HCEC 1CT (cell line): ENCODE data around the gene IGSF9B.

Experiments used
- DNase-seq: peaks from one replicate; pipeline ENCODE4 v3.0.0-alpha.2; 2017

Gene IGSF9B

DNA sequence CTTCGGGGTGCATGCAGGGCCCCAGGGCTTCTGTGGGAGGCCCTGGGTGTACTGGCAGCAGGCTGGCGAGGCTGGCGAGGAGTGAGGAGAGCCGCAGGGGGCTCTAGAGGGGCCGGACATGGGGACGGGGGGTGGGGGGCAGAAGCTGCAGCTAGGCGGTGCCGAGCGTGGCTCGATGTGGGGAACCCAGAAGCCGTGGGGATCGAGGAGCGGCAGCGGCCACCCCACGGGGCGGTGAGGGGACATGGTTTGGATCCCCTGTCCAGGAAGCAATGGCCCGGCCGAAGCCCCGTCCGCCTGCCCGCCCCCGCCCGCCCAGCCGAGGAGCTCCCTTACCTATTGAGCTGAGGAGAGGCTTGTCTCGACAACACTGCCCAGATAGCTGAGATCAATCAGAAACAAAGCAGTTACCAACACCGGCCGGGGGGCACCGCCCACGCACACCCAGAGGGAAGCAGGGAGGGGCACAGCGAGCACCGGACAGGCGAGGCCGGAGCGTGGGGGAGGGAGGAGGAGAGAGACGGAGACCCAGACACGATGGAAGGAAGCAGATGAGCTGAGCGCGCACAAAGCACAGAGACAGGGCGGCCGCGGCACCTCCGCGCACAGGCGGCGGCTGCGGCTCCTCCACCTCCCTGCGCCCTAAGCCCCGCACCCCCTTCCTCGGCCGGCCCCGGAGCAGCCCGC, 38.7 kb downstream of the IGSF9B start:
- no peak for DNase-seq

DNA sequence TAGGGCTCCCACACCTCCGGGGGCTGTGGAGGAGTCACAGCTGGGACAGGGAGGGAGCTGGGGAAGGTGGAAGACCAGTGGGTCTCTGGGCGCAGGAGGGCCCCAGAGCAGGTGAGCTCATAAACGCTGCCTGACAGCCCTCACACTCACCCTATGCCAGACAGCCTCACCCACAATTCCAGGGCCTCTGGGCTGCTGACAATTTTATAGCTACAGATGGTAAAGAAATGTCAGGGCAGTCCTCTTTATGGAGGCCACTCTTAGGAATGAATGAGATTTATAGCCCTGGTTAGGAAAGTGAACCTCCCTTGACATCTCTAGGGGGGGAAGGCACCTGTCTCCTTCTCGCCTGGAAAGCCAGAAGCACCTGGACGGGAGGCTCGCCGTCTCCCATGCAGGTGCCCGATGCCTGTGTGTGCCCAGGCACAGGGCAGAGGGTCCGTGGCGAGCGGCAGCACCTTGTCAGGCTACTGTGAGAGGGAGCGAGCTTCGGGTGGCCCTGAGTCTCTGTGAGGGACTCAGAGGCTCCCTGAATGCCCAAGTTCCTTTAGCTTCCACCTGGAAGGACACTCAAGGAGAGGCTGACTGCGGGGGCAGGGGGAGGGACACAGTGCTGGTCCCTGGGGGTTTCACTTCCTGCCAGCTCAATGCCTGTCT, 39.9 kb downstream of the IGSF9B start:
- no peak for DNase-seq

DNA sequence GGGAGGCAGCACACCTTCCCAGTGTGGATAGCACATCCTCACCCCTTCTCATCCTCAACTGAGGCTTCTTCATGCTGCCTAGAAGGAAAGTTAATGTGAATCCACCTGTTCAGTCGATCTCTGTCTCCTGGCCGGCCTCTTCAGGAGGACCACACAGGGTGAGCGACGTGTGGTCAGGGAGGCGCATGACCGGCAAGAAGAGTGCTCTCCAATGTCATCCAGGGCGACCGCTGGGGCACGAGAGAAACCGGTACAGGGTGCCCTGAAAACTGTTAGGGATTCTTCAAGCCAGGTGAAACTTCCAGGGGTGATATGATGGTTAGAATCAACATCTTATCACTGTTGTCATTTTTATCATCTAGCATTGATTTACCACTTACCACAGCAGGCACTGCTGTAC, 43.0 kb downstream of the IGSF9B start:
- DNase-seq, result no peak

DNA sequence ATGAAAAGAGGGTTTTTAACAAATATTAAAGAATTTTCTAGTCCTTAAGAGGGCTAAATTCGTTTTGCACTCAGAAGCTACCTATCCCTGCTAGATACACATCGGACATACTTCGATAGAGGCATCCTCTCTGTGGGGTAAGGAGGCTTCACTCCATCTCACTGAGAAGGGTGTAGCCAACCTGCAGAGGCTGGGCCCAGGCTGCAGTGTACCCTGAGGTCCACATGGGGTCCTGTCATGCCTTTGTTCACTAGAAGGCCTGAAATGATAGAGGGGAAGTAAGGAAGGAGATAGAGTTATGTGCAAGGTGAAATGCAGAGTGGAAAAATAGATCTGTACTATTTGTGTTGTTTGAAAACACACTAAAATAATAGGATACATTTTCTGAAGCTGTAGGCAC, 45.6 kb downstream of the IGSF9B start:
- no peak for DNase-seq

DNA sequence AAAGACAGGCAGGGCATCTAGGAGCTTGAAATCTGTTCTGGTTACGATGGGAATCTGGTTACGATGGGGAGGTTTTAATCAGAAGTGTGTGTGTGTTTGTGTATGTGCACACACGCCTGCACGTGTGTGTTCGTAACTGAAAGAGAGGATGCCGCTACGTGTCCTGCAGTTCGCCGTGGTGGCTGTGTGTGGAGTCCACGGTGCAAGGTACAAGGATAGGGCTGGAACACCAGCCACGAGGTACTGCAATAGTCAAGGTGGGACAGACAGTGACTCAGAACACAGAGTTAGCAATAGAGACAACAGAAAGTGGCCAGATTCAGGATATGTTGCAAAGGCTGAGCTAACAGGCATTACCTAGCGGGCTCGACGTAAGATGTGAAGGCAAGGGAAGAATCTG, 46.7 kb downstream of the IGSF9B start:
- no peak for DNase-seq

DNA sequence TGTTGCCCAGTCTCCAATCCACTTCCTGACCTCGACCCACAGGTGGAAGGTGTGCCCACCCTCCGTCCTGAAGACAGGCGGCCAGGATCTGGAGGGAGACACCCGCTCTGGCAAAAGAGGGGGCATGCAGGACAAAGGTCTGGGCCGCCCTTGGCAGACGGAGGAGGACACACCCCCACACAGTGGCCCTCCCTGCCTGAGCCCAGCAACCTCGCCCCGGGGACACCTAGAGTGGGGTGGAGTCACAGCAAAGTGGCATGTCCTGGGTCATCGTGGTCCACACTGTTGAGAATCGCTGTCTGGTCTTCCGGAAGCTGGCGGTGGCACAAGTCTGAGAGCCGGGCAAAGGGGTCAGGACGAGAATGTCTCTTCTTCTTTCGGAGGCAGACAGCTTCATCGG, 47.9 kb downstream of the IGSF9B start:
- DNase-seq, result no peak

DNA sequence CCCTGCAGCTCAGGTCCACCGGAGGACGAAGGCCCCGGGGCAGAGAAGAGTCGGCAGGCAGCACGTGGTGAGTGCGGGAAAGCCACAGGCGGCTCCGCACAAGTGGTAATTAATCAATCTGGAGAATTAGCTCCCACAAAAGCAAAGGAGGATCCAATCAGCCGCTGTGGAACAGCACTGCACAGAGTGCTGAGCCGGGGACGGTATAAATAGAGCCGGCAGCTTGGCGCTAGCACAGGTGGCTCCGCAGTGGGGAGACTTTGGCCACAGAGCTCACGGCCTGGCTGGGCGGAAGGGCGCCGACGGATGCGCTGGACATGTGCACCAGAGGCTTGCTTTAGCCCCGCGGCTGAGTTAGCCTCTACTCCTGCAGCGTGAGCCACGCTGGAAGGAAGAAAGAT, 48.9 kb downstream of the IGSF9B start:
- DNase-seq, result no peak

DNA sequence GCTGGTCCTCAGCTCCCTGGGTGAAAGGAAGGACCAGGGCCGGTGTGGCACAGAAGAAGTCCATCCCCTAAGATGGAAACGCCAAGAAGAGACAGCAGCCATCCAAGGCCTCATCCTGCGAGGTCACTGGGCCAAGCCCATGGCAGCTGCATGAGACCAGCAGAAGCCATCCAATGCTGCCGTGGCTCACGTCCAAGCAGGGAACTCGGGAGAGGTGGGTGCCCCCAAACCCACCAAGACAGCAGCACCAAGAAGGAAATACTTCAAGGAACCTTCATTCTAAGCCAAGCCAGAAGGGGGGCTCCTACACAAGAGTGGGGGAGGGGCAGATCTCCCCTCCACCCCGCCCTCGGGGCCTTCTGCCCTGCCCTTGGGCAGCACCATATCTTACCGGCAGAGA, 49.6 kb downstream of the IGSF9B start:
- no peak for DNase-seq

DNA sequence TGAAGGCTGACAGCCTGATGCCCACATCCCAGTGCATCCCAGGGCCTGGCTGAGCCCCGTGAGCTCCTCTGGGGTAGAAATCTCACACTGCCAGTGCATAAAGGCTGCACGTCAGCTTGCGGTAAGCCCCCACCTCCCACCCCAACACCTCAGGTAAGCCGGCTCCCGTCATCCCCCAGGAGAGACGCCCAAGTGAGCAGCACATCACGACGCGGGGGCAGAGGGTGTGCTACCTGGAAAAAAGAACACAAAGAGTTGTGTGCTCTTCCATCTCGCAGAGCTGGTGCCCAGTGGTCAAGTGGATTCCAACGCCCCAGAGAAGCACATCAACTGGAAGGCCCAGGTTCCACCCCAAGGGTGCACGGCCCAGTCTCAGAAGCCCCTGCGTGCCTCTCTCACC, 50.0 kb downstream of the IGSF9B start:
- DNase-seq, result no peak

DNA sequence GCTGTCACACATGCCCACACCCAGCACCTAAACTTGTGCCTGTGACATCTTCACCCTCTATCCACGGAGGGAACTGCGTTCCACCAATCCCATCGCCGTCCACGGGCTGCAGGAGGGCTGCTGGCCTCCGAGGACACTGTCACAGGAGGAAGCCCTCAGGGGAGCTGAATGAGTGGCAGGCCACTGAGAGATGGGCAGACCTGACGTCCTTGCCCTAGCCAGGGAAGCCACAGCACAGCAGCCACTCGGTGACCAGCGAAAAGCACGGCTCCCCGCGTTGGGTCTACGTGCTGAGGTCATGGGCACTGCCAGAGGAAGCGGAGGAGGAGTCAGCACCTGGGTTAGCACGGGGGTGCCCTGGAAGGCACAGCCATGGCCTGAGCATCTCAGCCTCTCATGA, 50.5 kb downstream of the IGSF9B start:
- DNase-seq, result no peak

DNA sequence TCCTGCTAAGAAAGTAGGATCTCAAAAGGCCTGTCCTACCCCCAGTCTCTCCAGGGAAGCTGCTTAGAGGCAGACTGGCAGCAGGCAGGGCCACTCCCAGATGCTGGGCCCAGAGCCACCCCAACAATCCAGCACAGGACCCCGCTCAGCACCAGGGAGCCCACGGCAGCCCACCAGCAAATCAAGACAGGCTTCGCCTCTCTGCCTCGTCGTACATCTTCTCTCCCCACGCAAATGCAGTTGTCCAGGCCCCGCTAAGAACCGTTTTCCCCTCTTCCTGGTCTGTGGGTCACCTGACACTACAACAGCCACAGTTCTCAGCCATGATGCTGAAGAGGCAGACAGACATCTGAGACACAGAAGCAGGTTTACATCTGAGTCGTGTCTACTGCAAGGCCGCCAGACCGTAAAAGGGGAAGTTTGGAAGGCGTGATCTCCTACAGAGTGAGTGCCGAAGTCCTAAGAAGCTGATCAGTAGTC, 51.1 kb downstream of the IGSF9B start:
- no peak for DNase-seq

DNA sequence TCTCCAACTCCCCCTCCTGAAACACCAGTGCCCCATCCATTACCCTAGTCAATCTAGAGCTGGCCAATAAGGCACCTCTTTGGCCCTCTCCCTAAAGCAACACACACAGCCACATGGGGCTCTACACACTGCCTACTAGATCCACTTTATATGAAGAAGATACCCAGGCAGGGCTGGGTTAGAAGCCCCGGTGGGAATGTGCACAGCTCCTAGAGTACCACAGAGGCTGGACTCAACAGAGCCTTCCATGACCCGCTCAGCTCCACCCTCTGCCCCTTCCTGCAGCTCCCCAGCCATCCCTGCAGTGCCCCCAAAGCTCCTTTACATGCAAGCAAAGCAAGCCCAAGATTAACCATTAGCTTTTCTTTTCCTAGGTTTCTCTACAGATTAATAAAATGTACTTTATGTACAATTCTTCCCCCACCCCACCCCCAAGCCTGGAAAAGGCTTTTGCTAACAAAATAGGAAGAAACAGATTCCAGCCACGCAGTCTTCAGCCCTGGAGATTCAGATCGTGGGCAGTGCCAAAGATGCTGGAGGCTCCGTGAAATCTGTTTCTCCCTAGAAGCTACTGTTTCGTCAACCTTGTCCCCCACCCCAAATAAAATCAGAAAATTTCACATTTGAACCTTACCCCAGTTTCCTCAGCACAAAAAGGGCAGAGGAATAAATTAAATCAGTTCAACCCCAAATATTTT, 51.8 kb downstream of the IGSF9B start:
- no peak for DNase-seq

DNA sequence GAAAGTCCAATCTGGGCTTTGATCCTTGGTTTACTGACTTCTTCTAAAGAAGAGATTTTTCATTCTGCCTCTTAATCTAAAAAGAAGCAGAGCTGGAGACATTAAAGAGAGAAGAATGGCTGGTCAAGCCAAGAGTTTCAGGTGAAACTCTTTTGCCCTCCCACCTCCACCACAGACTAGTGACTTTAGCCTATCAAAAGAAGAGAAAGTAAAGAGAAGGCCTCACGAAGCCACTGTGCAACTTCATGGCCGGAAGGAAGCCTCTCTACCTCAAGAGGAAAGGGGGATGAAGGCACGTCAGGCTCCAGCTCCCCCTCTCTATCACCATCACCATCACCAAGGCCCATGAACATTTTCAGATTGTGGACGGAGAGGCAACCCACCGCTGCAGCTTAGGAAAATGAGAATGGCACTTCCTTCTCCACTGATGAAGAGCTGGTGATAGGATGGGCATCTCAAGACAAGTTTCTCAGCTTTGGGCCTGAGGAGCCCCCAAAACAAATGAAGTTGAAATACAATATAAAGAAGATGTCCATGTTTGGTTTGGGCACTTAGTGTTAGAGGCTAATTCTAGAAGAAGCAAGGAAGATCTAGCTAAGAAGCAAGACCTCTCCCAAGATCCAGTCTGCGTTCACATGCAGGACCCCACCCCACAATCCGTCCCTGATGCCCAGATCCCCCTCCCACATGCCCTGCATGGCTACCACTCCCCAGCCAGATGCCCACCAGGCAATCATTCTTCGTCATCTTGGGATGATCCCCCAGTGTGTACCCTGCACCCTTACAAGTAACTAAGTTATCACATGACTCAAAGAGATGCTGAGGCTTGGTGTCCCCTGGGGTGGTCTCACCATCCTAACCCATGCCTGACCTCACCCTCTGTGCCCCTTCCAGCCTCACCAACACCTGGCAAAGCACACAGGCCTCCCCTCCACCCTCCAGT, 52.6 kb downstream of the IGSF9B start:
- no peak for DNase-seq

DNA sequence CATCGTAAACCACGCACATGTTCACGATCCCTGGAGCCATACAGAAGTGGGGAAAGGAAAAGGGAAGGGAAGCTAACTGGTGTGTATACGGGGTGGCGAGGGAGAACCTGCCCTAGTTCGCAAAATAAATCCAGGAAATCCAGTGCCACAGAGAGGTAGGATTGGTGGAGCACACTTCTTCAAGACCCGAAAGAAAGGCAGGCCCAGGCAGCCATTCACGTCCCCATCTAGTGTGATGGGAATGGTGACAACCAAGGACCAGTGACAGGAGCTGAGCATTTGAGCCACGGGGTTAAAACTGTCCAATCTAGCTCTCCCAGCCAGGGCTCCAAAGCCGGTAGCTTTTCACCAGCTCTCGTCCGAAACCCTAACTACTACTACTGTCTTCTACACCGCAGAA, 53.7 kb downstream of the IGSF9B start:
- no peak for DNase-seq

DNA sequence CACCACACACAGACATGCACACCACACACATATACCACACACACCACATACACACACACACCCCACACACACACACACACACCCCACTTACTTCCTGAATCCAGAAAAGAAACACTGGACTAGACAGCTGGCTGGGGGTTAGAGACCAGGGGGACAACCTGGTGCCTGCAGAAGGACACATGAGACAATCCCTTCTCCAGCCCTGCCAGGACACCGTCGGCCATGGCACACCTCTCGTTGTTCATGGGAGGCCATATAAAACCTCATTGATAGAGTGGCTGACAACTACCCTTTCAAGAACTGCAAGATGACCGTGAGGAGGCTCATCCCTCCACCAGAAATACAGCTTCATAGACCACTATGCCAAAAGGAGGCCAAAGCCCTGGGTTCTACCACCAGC, 54.3 kb downstream of the IGSF9B start:
- no peak for DNase-seq

DNA sequence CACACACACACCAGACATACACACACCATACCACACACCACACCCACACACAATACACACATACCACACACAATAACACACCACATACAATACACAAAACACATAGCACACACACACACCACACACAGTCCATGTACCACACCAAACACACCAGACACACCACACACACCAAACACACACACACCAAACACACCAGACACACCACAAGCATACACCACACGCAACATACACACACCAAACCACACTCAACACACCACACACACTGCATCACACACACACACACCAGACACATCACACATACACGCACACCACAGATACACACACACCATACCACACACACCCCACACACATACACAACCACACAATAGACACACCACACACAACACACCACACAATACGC, 54.8 kb downstream of the IGSF9B start:
- no peak for DNase-seq

DNA sequence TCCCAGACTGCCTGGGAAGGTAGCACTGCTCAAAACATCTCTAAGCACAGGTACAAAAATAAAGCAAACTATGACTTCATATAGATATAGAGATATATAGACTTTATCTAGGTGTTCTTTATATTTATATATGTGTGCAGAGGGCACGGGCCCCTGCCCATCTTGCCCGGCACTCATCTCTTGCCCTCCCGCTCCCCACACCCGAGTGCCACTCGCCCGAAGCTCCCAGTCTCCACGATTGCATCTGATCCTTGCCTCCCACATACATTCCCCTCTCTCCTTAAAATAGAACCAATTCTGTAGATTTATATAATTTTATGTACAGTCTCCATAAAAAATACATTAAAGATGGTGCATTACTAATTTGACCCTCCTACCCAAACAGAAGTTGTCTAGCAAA, 55.5 kb downstream of the IGSF9B start:
- no peak for DNase-seq

DNA sequence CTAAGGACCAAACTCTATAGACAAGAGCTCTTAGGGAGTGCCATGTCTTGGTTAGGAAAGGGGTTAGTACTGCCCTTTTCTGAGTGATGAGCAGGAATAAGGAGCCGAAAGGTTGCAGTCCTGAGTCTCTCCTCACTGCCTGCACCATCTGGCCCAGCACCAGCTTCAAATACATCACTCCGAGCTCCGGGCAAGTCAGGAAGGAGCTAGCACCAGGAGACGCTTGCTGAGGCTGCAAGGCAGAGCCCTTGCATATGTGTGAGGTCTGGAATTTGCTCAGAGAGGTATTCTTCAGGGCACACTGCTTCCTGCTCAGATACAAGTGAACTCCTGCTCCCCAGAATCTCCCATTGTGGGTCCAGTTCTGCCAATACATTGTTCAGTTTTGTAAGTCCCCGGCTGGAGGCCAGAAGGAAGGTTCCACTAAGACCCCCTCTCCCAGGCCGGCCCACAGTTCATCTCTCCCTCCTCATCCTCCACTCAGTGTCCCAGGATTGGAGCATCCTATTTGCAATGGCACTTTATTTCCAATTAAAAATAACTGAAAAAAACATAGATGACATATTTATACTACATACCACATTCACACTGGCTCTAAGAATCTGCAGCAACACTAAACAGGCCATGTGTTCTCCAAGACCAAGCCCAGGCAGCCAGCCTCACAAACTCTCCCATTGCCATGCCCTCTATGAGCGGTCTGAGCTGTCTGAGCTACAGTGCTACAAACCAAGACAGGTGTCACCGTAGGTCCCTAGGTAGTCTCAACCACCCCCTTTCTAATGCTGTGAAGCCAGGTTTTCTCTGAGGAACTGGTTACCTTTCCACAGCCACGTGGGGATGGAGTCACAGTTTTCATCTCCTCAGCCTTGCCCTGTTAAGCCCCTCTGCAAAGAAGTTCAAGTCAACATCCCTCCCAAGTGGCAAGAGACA, 56.3 kb downstream of the IGSF9B start:
- no peak for DNase-seq

DNA sequence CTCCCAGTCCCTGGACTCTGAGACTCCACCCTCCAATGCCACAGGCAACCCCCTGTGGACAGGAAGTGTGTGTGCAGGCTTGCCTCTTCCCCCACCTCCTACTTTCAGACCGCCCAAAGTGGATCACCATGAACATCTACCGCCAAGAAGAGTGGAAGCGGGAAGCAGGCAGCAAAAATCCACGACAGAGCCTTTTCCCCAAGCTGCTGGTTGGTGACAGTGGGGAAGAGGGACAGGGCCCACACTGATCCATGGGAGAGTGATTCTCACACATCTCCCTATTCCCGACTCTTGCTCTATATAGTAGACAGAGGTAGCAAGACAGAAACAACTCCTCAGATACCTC, 58.0 kb downstream of the IGSF9B start:
- DNase-seq, result no peak

DNA sequence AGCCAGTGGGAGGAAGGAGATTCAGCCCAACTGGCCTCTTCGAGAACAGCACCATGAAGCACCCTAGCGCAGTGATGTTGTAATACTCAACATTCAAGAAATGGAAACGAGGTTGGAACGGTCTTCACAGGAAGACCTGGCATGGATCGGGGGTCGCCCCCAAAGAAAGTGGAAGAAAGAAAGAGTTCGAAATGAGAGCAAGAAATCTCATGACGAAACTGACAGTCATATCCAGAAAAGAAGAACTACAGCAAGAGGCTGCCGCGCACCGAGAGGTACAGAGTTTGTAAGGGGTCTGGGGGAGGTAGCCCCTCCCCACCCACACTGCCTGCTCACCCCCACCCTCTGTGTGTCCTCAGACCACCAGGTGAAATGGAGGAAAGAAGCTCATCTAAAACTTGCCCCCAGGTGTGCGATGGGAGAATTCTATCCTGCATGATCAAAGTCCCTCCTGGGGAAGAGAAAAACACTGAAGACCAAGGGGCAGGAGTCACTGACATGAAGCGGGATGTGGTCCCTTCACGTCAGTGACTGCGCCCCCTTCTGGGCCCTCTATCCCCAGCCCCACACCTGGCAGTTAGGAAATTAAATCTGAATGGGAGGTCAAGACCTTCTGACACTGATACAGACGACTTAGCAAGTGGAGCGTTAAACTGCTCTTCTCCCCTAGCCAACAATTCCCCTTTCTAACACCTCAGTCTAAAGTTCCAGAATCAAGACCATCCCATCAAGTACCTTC, 58.6 kb downstream of the IGSF9B start:
- no peak for DNase-seq

DNA sequence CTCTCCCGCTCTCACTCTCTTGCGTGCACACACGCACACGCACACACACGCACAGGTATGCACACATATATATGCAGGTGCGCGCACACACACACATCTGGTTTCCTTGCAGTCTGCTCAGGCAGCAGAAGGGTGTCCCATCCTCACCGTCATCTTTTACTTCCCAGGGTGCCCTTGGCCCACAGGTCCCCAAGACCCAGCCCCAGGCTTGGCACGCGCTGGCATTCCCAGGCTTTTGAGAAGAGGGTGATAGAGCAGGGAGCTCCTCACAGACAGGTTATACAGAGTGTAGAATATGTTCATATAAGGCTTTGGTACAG, 59.5 kb downstream of the IGSF9B start:
- no peak for DNase-seq
